ENCODE results near the gene PITHD1. TPM values are rescaled to one million over a fixed set of nuclear protein-coding genes. Genes with fewer than 3 reads are reported as not detected.
"Not testable (repeated sequence)": the region's sequence is repeated elsewhere in the genome, so short reads cannot be mapped to it uniquely, and the experiment has no call there.

Gene PITHD1
- 10 to 100 TPM; 50.3 to 63.8 TPM for total RNA-seq
- polyA plus RNA-seq (ENCODE audit: insufficient read length in 6 of 6), result 10 to 100 TPM; 48.0 to 71.0 (median 58.4) TPM
- long read RNA-seq, donor 1, transcript PITHD1-201 (6 exons, 1,603 nt), result major isoform, 27 of 69 reads
- long read RNA-seq, donor 1, partial matches to known transcripts, result 42 of 69 reads
- long read RNA-seq, donor 1, other reads (novel, unspliced or antisense), result 0 of 69 reads
- long read RNA-seq, donor 2, transcript PITHD1-201 (6 exons, 1,603 nt), result major isoform, 20 of 20 reads
- long read RNA-seq, donor 2, partial matches to known transcripts, result 0 of 20 reads
- long read RNA-seq, donor 2, other reads (novel, unspliced or antisense), result 0 of 20 reads
- long read RNA-seq, donor 3, transcript PITHD1-201 (6 exons, 1,603 nt), result major isoform, 10 of 10 reads
- long read RNA-seq, donor 3, partial matches to known transcripts, result 0 of 10 reads
- long read RNA-seq, donor 3, other reads (novel, unspliced or antisense), result 0 of 10 reads
- long read RNA-seq, donor 4, transcript PITHD1-201 (6 exons, 1,603 nt), result major isoform, 40 of 44 reads
- long read RNA-seq, donor 4, partial matches to known transcripts, result 2 of 44 reads
- long read RNA-seq, donor 4, other reads (novel, unspliced or antisense), result 2 of 44 reads
- long read RNA-seq, donor 5, transcript PITHD1-201 (6 exons, 1,603 nt), result major isoform, 18 of 18 reads
- long read RNA-seq, donor 5, partial matches to known transcripts, result 0 of 18 reads
- long read RNA-seq, donor 5, other reads (novel, unspliced or antisense), result 0 of 18 reads
- long read RNA-seq, donor 6, transcript PITHD1-201 (6 exons, 1,603 nt), result major isoform, 15 of 50 reads
- long read RNA-seq, donor 6, partial matches to known transcripts, result 35 of 50 reads
- long read RNA-seq, donor 6, other reads (novel, unspliced or antisense), result 0 of 50 reads
- long read RNA-seq, donor 7, transcript PITHD1-201 (6 exons, 1,603 nt), result major isoform, 7 of 7 reads
- long read RNA-seq, donor 7, partial matches to known transcripts, result 0 of 7 reads
- long read RNA-seq, donor 7, other reads (novel, unspliced or antisense), result 0 of 7 reads
- long read RNA-seq, donor 8, transcript PITHD1-201 (6 exons, 1,603 nt), result major isoform, 7 of 7 reads
- long read RNA-seq, donor 8, partial matches to known transcripts, result 0 of 7 reads
- long read RNA-seq, donor 8, other reads (novel, unspliced or antisense), result 0 of 7 reads
- long read RNA-seq, donor 9, result 0 reads
- long read RNA-seq, donor 10, transcript PITHD1-201 (6 exons, 1,603 nt), result major isoform, 41 of 42 reads
- long read RNA-seq, donor 10, partial matches to known transcripts, result 0 of 42 reads
- long read RNA-seq, donor 10, other reads (novel, unspliced or antisense), result 1 of 42 reads
- long read RNA-seq, donor 11, transcript PITHD1-201 (6 exons, 1,603 nt), result major isoform, 41 of 41 reads
- long read RNA-seq, donor 11, partial matches to known transcripts, result 0 of 41 reads
- long read RNA-seq, donor 11, other reads (novel, unspliced or antisense), result 0 of 41 reads
- long read RNA-seq, donor 12, transcript PITHD1-201 (6 exons, 1,603 nt), result major isoform, 11 of 11 reads
- long read RNA-seq, donor 12, partial matches to known transcripts, result 0 of 11 reads
- long read RNA-seq, donor 12, other reads (novel, unspliced or antisense), result 0 of 11 reads

DNA sequence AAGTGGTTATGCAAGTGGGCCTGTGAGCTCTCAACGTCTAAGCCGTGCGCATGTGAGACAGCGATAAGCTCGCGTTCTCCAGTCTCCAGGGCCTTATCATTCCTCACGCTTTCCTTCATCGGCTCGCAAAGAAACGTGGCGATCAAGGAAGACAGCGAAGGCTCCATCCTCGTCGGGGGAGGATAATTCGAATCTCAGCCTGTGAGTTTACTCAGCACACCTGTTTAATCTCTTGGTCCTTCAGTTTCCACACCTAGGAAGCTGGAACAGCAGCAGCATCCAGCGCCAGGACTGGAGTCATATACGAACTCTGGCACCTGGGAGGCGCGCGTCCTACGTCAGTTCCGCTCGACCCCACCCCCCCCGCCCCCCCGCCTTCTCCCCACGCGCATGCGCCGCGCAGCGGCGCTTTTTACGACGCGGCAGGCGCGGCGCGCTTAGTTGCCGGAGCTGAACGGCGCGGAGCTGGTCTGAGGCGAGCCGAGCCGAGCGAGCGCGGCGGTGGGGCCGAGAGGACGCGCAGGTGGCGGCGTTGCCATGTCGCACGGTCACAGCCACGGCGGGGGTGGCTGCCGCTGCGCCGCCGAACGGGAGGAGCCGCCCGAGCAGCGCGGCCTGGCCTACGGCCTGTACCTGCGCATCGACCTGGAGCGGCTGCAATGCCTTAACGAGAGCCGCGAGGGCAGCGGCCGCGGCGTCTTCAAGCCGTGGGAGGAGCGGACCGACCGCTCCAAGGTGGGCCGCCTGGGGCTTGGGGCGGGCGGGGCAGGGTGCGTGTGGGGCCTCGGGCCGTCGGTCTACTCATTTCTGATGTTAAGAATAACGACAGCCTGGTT is at the start of gene PITHD1:
TSS of gene PITHD1 (plus strand) at position 440 of the 836 bp plus-strand sequence. CDS start at position 538, 98 bp downstream.
- DNase-seq (peak; percentile 84 to 92 (median 88)), ATAC-seq (peak; percentile 86)
- H3K36me3 ChIP-seq, result peaks cover 0 to 15% of the 10 kb centered on the region in 2 donors
- peak within 1 kb of the TSS; percentile 83 to 86 for H3K27ac ChIP-seq
- H3K9me3 ChIP-seq, result no peaks in the 10 kb centered on the region
- peaks cover 15 to 38% of the 10 kb centered on the region in 2 donors for H3K4me1 ChIP-seq
- intact Hi-C loops (cut with DNase I), result no loop called here
- peak within 1 kb of the TSS; percentile 69 to 86 for H3K4me3 ChIP-seq
- no peaks in the 10 kb centered on the region for H3K27me3 ChIP-seq
- TF ChIP-seq, protein P1, sequence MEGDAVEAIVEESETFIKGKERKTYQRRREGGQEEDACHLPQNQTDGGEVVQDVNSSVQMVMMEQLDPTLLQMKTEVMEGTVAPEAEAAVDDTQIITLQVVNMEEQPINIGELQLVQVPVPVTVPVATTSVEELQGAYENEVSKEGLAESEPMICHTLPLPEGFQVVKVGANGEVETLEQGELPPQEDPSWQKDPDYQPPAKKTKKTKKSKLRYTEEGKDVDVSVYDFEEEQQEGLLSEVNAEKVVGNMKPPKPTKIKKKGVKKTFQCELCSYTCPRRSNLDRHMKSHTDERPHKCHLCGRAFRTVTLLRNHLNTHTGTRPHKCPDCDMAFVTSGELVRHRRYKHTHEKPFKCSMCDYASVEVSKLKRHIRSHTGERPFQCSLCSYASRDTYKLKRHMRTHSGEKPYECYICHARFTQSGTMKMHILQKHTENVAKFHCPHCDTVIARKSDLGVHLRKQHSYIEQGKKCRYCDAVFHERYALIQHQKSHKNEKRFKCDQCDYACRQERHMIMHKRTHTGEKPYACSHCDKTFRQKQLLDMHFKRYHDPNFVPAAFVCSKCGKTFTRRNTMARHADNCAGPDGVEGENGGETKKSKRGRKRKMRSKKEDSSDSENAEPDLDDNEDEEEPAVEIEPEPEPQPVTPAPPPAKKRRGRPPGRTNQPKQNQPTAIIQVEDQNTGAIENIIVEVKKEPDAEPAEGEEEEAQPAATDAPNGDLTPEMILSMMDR (IDR thresholded peaks at IDR 0.05), result no peak

GRCh38 chr1:23732363-23733224 is 45.6 kb upstream of the PITHD1 start:
- H3K36me3 ChIP-seq, result no peaks in the 10 kb centered on the region
- peaks cover 5 to 12% of the 10 kb centered on the region in 2 donors for H3K4me1 ChIP-seq
- ATAC-seq (no peak), DNase-seq (no peak)
- no peaks in the 10 kb centered on the region for H3K9me3 ChIP-seq
- H3K4me3 ChIP-seq, result no peak overlapping the region
- TF ChIP-seq, protein P1 (IDR thresholded peaks at IDR 0.05), result no peak
- intact Hi-C loops (cut with DNase I), result no loop called here
- no peak overlapping the region for H3K27ac ChIP-seq
- no peaks in the 10 kb centered on the region for H3K27me3 ChIP-seq

DNA sequence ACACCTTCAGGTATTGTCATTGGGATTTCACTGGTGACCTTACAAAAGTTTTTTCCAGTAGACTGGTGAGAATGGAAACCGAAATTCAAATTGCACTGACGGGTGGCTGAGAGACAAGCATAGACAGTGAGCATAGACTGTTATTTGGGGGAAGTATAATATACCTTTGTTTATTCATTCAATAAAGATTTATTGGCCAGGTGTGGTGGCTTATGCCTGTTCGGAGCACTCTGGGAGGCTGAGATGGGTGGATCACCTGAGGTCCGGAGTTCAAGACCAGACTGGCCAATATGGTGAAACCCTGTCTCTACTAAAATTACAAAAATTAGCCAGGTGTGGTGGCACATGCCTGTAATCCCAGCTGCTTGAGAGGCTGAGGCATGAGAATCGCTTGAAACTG is 44.9 kb upstream of the PITHD1 start:
- H3K36me3 ChIP-seq; intact Hi-C loops (cut with DNase I); H3K4me1 ChIP-seq; H3K27me3 ChIP-seq; H3K4me3 ChIP-seq; H3K9me3 ChIP-seq; H3K27ac ChIP-seq; DNase-seq; ATAC-seq: not testable (repeated sequence)

- ATAC-seq (no peak), DNase-seq (no peak)
- Histone ChIP-seq H3K36me3 (no peaks in the 10 kb centered on the region), H3K27me3 (no peaks in the 10 kb centered on the region), H3K4me1 (no peaks in the 10 kb centered on the region), H3K9me3 (no peaks in the 10 kb centered on the region), H3K4me3 (no peak overlapping the region), H3K27ac (no peak overlapping the region)
- intact Hi-C loops (cut with DNase I), result no loop called here
- TF ChIP-seq, protein P1 (IDR thresholded peaks at IDR 0.05), result no peak
Observed at GRCh38 chr1:23736437-23737134, 41.6 kb upstream of the PITHD1 start.
